ENCODE measurements around the gene SURF4. TPM values are rescaled to one million over a fixed set of nuclear protein-coding genes. Genes with fewer than 3 reads are reported as not detected.

The SURF4 gene
- total and polyA plus RNA-seq, 2 of the 13 experiments (the other 11 are each of a cell fraction or from before 2014, with no cell fraction given): 220 to 265 TPM

GRCh38 chr9:133347985-133348717 lies 27.7 kb downstream of the SURF4 start, which contains the start of the genes MED22 and RPL7A (continued):
- TF ChIP-seq KLF15 (CRISPR knock-in tag; IDR thresholded peaks at IDR 0.05; ENCODE audit: borderline replicate concordance) (no peak), PLSCR1 (CRISPR knock-in tag; IDR thresholded peaks at IDR 0.05; ENCODE audit: borderline replicate concordance) (no peak), CBX2 (IDR thresholded peaks at IDR 0.05; ENCODE audit: low read depth, low read length) (no peak), CBX2 (CRISPR knock-in tag; IDR thresholded peaks at IDR 0.05; ENCODE audit: low read depth) (no peak), NFE2L2 (IDR thresholded peaks at IDR 0.05; ENCODE audit: low read length) (no peak), TEAD3 (CRISPR knock-in tag; optimal IDR thresholded peaks at IDR 0.05; ENCODE audit: borderline replicate concordance) (peak; percentile 64), MAFK (conservative IDR thresholded peaks at IDR 0.05 in 1 of 2, IDR thresholded peaks at IDR 0.05 in 1 of 2; ENCODE audit: low read length in 2 of 2) (no peak), MTA1 (CRISPR knock-in tag; IDR thresholded peaks at IDR 0.05; ENCODE audit: borderline replicate concordance) (no peak), ZNF570 (CRISPR knock-in tag; IDR thresholded peaks at IDR 0.05; ENCODE audit: borderline replicate concordance) (no peak), ZNF788 (CRISPR knock-in tag; IDR thresholded peaks at IDR 0.05; ENCODE audit: borderline replicate concordance) (peak; percentile 90), RFX1 (IDR thresholded peaks at IDR 0.05) (no peak), CERS6 (CRISPR knock-in tag; IDR thresholded peaks at IDR 0.05) (no peak), HDAC2 (CRISPR knock-in tag; IDR thresholded peaks at IDR 0.05) (peak; percentile 64; the same call in 1 of the 2 replicates), ZBTB4 (CRISPR knock-in tag; IDR thresholded peaks at IDR 0.05; ENCODE audit: borderline replicate concordance) (0 out of 2 replicates have a peak, but pooled peaks have one; percentile 8), TBL1XR1 (IDR thresholded peaks at IDR 0.05; ENCODE audit: borderline replicate concordance, low read length, partially characterized antibody) (no peak), ZNF235 (CRISPR knock-in tag; IDR thresholded peaks at IDR 0.05; ENCODE audit: borderline replicate concordance) (peak; percentile 75), ZNF441 (CRISPR knock-in tag; IDR thresholded peaks at IDR 0.05; ENCODE audit: borderline replicate concordance) (peak; percentile 20; the same call in 1 of the 2 replicates), ATF3 (CRISPR knock-in tag; IDR thresholded peaks at IDR 0.05) (no peak; the same call in 1 of the 2 replicates), ZNF275 (CRISPR knock-in tag; IDR thresholded peaks at IDR 0.05; ENCODE audit: borderline replicate concordance) (0 out of 2 replicates have a peak, but pooled peaks have one; percentile 74), RAD21 (CRISPR knock-in tag; IDR thresholded peaks at IDR 0.05) (peak; percentile 25; the same call in 1 of the 2 replicates)
